CD14-positive monocyte (primary cell): ENCODE measurements around the gene SIPA1L3. TPM values are rescaled to one million over a fixed set of nuclear protein-coding genes. Genes with fewer than 3 reads are reported as not detected.

Experiments used
- DNase-seq, 3 donors: peaks; one replicate each; pipeline ENCODE4 v3.0.0-alpha.2; 2011 to 2022
- H2AFZ ChIP-seq: 2 replicates; pipeline ENCODE4 v1.6.0; 2012; ENCODE audit warnings: mild to moderate bottlenecking, low read depth, low read length, inconsistent platforms; ENCODE audit not compliant: insufficient read depth, poor library complexity, severe bottlenecking
- H3K27ac ChIP-seq, 2 donors: 1 replicate in 1 of 2; 2 replicates in 1 of 2; pipeline ENCODE4 v1.5.1; 2012 to 2013; ENCODE audit warnings: low read length in 2 of 2, control low read depth in 1 of 2, inconsistent platforms in 1 of 2, low read depth in 1 of 2, mild to moderate bottlenecking in 1 of 2
- H3K27me3 ChIP-seq, 2 donors: one replicate each; pipeline versions ENCODE4 v1.6.0 to v1.6.1; 2011 to 2013; ENCODE audit warnings: low read length in 2 of 2; ENCODE audit not compliant: control insufficient read depth in 2 of 2, insufficient read depth in 2 of 2
- H3K36me3 ChIP-seq, 2 donors: replicated peaks in 1 of 2; 1 replicate in 1 of 2; 2 replicates in 1 of 2; pipeline versions ENCODE4 v1.5.1 to v1.6.1; 2012 to 2013; ENCODE audit warnings: low read length in 2 of 2, control low read depth in 1 of 2, inconsistent platforms in 1 of 2, mild to moderate bottlenecking in 1 of 2; ENCODE audit not compliant: insufficient read depth in 2 of 2, control insufficient read depth in 1 of 2
- H3K4me1 ChIP-seq, 2 donors: 1 replicate in 1 of 2; 2 replicates in 1 of 2; pipeline versions ENCODE4 v1.5.1 to v1.6.1; 2012 to 2013; ENCODE audit warnings: low read length in 2 of 2, control low read depth in 1 of 2, inconsistent platforms in 1 of 2, mild to moderate bottlenecking in 1 of 2, moderate library complexity in 1 of 2; ENCODE audit not compliant: insufficient read depth in 2 of 2, control insufficient read depth in 1 of 2
- H3K4me2 ChIP-seq: replicated peaks from 2 replicates; pipeline ENCODE3; 2012; ENCODE audit warnings: low read length, moderate library complexity, mild to moderate bottlenecking; ENCODE audit not compliant: poor library complexity, severe bottlenecking; ENCODE audit errors: extremely low read depth
- H3K4me3 ChIP-seq, 3 experiments: fragments of 200-600 bp in 1 of 3; sonication (generic) in 1 of 3; replicated peaks in 1 of 3; 1 replicate in 2 of 3; 2 replicates in 1 of 3; pipeline ENCODE4 v1.5.1; 2011 to 2013; ENCODE audit warnings: low read length in 3 of 3, mild to moderate bottlenecking in 3 of 3, control low read depth in 2 of 3, low read depth in 2 of 3, inconsistent platforms in 1 of 3, moderate library complexity in 1 of 3
- H3K79me2 ChIP-seq: 2 replicates; pipeline ENCODE4 v1.6.0; 2012; ENCODE audit warnings: mild to moderate bottlenecking, control low read depth, inconsistent platforms, low read length, moderate library complexity; ENCODE audit not compliant: insufficient read depth
- H3K9ac ChIP-seq: 2 replicates; pipeline ENCODE4 v1.6.0; 2017; ENCODE audit warnings: low read length, mild to moderate bottlenecking; ENCODE audit not compliant: insufficient read depth, poor library complexity, severe bottlenecking
- H3K9me3 ChIP-seq, 2 donors: replicated peaks in 1 of 2; 1 replicate in 1 of 2; 2 replicates in 1 of 2; pipeline versions ENCODE4 v1.5.1 to v1.6.1; 2012 to 2013; ENCODE audit warnings: low read length in 2 of 2, control low read depth in 1 of 2; ENCODE audit not compliant: control insufficient read depth in 1 of 2, insufficient read depth in 1 of 2
- H4K20me1 ChIP-seq: 2 replicates; pipeline ENCODE4 v1.6.0; 2012; ENCODE audit warnings: mild to moderate bottlenecking, low read length, control low read depth, moderate library complexity; ENCODE audit not compliant: insufficient read depth
- H3K27ac Mint-ChIP-seq, 7 donors: one replicate each; pipeline ENCODE4 v1.8.0; 2020; ENCODE audit warnings: mild to moderate bottlenecking in 7 of 7, mixed read lengths in 7 of 7, moderate library complexity in 6 of 7, inconsistent platforms in 2 of 7
- H3K27me3 Mint-ChIP-seq, 3 donors: one replicate each; pipeline ENCODE4 v1.8.0; 2021 to 2022; ENCODE audit warnings: low read depth in 3 of 3, mild to moderate bottlenecking in 3 of 3, mixed read lengths in 3 of 3, moderate library complexity in 3 of 3, inconsistent platforms in 1 of 3
- H3K36me3 Mint-ChIP-seq, 2 donors: one replicate each; pipeline ENCODE4 v1.8.0; 2020; ENCODE audit warnings: mixed read lengths in 2 of 2, inconsistent platforms in 1 of 2, mild to moderate bottlenecking in 1 of 2
- H3K4me1 Mint-ChIP-seq: one replicate; pipeline ENCODE4 v1.8.0; 2020; ENCODE audit warnings: mild to moderate bottlenecking, mixed read lengths
- H3K4me3 Mint-ChIP-seq, 2 donors: one replicate each; pipeline ENCODE4 v1.8.0; 2020; ENCODE audit warnings: mild to moderate bottlenecking in 2 of 2, mixed read lengths in 2 of 2, moderate library complexity in 1 of 2
- H3K9me3 Mint-ChIP-seq, 7 donors: one replicate each; pipeline ENCODE4 v1.8.0; 2020 to 2022; ENCODE audit warnings: mixed read lengths in 7 of 7, mild to moderate bottlenecking in 6 of 7, moderate library complexity in 6 of 7, inconsistent platforms in 2 of 7
- WGBS: methylation state at CpG from one replicate; pipeline ENCODE4 v1.1.5; 2013; ENCODE audit warnings: missing lambda C conversion rate; ENCODE audit not compliant: insufficient coverage; 5-methylcytosine and 5-hydroxymethylcytosine counted together
- intact Hi-C, 2 donors: fragments of 100-400 bp; cut with micrococcal nuclease; formaldehyde crosslinking; loops; one replicate each; pipeline versions ENCODE4 v1.15.0 to v1.15.1; 2023
- polyA plus RNA-seq, 3 donors: library from polyadenylated mRNA; depleted of rRNA in 1 of 3; unstranded in 2 of 3; stranded (reverse) in 1 of 3; fragments of 300-500 nt in 2 of 3; fragments of >200 nt in 1 of 3; fragmentation: Illumina TruSeq in 2 of 3; gene quantifications; 1 replicate in 2 of 3; 2 replicates in 1 of 3; pipeline ENCODE4 v1.2.3, GENCODE V29; 2012 to 2021
- TF ChIP-seq, protein P1 (sequence below): fragments of 200-600 bp; IDR thresholded peaks from one replicate; pipeline ENCODE4 v1.8.0; 2022; ENCODE audit warnings: antibody characterized with exemption, mild to moderate bottlenecking

Gene SIPA1L3
- polyA plus RNA-seq, 3 donors = 0.55 to 4.5 (median 0.99) TPM

DNA sequence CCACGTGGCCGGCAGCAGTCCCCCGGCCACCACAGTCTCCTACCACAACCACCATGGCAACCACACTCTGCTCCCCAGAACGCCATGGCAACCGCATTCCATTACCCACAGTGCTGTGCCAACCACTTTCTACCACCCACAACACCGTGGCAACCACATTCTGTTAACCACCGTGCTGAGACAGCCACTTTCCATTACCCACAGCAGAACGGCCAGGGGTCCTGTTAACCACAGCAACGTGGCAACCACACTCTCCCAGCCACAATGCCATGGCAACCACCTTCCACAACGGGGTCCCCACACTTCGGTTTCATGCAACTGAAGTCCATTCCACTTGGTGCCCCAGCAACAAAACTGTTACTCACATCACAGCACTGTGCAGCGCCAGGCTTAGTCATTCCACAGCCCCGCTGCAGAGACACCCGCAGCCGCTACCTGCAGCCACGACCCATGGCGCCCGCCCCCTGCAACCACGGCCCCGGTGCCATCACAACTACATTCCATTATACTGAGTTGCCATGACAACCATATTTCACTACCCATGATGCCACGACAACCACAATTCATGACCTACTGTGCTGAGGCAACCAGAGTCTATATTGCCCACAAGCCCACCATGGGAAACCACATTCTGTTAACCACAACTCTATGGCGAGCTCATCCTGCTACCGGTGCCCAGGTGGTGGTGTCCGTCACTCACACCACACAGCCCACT lies 307.1 kb downstream of the SIPA1L3 start:
- H3K79me2 ChIP-seq = no peaks in the 10 kb centered on the region
- peaks cover 20 to 47% of the 10 kb centered on the region in 2 donors for H3K27me3 ChIP-seq
- H3K9ac ChIP-seq = no peak overlapping the region
- Mint-ChIP-seq H3K4me1 (peaks cover 16% of the 10 kb centered on the region), H3K27ac (peak overlapping the region in 1 of 7 donors; percentile 63), H3K9me3 (peaks cover 0 to 13% (median 4%) of the 10 kb centered on the region in 7 donors), H3K27me3 (peaks cover 55 to 65% (median 63%) of the 10 kb centered on the region in 3 donors), H3K4me3 (peak overlapping the region in 1 of 2 donors; percentile 74), H3K36me3 (peaks cover 0 to 5% of the 10 kb centered on the region in 2 donors)
- H3K9me3 ChIP-seq = peaks cover 0 to 11% of the 10 kb centered on the region in 2 donors
- no peak for DNase-seq
- no peak overlapping the region for H3K4me3 ChIP-seq
- no peaks in the 10 kb centered on the region for H3K36me3 ChIP-seq
- no peaks in the 10 kb centered on the region for H4K20me1 ChIP-seq
- no peak overlapping the region for H2AFZ ChIP-seq
- H3K4me1 ChIP-seq = no peaks in the 10 kb centered on the region
- no peak overlapping the region for H3K4me2 ChIP-seq
- H3K27ac ChIP-seq = no peak overlapping the region
- intact Hi-C loops = no loop called here
- TF ChIP-seq, protein P1, sequence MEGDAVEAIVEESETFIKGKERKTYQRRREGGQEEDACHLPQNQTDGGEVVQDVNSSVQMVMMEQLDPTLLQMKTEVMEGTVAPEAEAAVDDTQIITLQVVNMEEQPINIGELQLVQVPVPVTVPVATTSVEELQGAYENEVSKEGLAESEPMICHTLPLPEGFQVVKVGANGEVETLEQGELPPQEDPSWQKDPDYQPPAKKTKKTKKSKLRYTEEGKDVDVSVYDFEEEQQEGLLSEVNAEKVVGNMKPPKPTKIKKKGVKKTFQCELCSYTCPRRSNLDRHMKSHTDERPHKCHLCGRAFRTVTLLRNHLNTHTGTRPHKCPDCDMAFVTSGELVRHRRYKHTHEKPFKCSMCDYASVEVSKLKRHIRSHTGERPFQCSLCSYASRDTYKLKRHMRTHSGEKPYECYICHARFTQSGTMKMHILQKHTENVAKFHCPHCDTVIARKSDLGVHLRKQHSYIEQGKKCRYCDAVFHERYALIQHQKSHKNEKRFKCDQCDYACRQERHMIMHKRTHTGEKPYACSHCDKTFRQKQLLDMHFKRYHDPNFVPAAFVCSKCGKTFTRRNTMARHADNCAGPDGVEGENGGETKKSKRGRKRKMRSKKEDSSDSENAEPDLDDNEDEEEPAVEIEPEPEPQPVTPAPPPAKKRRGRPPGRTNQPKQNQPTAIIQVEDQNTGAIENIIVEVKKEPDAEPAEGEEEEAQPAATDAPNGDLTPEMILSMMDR = no peak
- 12% methylated on average over 23 of the region's 24 CpGs for WGBS

DNA sequence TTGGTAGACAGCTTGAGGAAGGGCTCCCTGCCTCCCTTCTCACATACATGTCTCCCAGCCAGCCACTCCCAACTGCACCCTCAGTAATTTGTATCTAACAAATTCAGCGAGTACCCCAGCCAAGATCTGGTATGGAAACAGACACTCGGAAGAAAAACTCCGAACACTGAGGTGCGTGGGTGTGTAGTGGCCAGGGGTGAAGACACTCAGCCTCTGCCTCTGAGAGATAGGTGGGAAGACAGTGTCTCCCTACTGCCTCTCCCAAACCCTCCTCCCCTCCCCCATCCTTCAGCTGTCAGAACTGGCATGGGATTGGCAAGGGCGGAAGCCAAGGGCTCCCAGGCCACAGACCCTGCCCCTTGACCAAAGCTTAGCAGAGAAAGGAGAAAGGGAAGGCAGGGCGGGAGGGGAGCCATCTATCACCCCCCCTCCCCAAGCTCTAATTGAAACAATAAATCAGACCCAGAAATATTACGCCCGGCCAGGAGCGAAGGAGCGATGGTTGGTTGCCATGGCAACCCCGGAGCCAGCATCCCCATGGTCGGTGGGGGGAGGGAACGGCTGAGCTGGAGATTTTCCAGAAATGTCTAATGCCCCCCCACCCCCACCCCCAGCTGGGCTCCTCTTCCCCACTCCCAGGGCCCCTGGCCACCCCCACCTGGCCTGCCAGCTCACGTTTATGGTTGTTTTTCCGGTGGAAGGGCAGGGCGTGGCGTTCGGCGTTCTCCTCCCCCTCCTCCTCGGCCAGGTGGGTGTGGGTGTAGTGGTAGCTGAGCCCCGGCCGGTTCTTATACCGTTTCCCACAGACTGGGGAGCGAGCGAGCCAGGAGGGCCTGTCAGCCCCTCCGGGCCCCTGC lies 310.0 kb downstream of the SIPA1L3 start:
- no peak overlapping the region for H3K4me2 ChIP-seq
- Mint-ChIP-seq H3K27me3 (peaks cover 44 to 58% (median 53%) of the 10 kb centered on the region in 3 donors), H3K4me3 (no peak overlapping the region), H3K36me3 (no peaks in the 10 kb centered on the region), H3K27ac (no peak overlapping the region), H3K9me3 (peaks cover 0 to 6% (median 1%) of the 10 kb centered on the region in 7 donors), H3K4me1 (peaks cover 5% of the 10 kb centered on the region)
- 100% methylated on average over 2 of the region's 26 CpGs for WGBS
- intact Hi-C loops = no loop called here
- H2AFZ ChIP-seq = no peak overlapping the region
- H3K27me3 ChIP-seq = peaks cover 0 to 32% of the 10 kb centered on the region in 2 donors
- no peaks in the 10 kb centered on the region for H3K79me2 ChIP-seq
- TF ChIP-seq, protein P1 = no peak
- H3K4me3 ChIP-seq = no peak overlapping the region
- no peak overlapping the region for H3K9ac ChIP-seq
- DNase-seq = no peak
- H3K36me3 ChIP-seq = no peaks in the 10 kb centered on the region
- no peaks in the 10 kb centered on the region for H4K20me1 ChIP-seq
- no peak overlapping the region for H3K27ac ChIP-seq
- H3K9me3 ChIP-seq = no peaks in the 10 kb centered on the region
- H3K4me1 ChIP-seq = no peaks in the 10 kb centered on the region
